K562 (cell line): Measurements from ENCODE around the gene ZNF384.

Source experiments
- SIN3A ChIP-seq, 2 experiments: fragments of 150-350 bp in 1 of 2; IDR thresholded peaks; 2 replicates each; pipeline ENCODE4 v1.6.1; 2011 to 2016; ENCODE audit warnings: borderline replicate concordance in 2 of 2, low read depth in 2 of 2, low read length in 2 of 2, mild to moderate bottlenecking in 2 of 2, moderate library complexity in 2 of 2; ENCODE audit not compliant: control insufficient read depth in 1 of 2
- ZFP1 ChIP-seq: fragments of 450-650 bp; formaldehyde crosslinking; IDR thresholded peaks from 2 replicates; pipeline ENCODE4 v1.4.0; 2020; ENCODE audit warnings: mild to moderate bottlenecking, mixed read lengths

DNA sequence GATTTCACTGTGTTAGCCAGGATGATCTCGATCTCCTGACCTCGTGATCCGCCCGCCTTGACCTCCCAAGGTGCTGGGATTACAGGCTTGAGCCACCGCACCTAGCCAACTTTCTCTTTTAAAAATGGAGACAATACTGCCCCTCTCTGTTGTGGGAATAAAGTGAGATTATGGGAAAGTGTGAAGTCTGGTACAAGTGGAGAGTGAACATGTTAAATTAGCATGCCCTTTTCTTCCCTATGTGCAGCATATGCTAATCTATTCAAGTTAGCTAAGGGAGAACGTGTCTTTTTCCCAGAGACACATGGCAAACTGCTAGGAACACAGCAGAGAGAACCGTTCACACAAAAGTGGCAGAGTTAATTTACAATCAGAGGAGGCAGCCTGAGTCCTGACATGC lies 36.2 kb upstream of the ZNF384 start:
- TF ChIP-seq SIN3A (IDR thresholded peaks at IDR 0.05; ENCODE audit: borderline replicate concordance in 2 of 2, control insufficient read depth in 1 of 2, low read depth in 2 of 2, low read length in 2 of 2) (no peak), ZFP1 (CRISPR knock-in tag) (no peak)
